GM19452 (cell line): ENCODE results near the gene ABO.
"Not testable (repeated sequence)": the region's sequence is repeated elsewhere in the genome, so short reads cannot be mapped to it uniquely, and the experiment has no call there.

Experiments used
- ATAC-seq: cut with Tn5 transposase; IDR thresholded peaks from one replicate; pipeline ENCODE4 v1.9.1; 2021; ENCODE audit not compliant: unreplicated experiment

The ABO gene

DNA sequence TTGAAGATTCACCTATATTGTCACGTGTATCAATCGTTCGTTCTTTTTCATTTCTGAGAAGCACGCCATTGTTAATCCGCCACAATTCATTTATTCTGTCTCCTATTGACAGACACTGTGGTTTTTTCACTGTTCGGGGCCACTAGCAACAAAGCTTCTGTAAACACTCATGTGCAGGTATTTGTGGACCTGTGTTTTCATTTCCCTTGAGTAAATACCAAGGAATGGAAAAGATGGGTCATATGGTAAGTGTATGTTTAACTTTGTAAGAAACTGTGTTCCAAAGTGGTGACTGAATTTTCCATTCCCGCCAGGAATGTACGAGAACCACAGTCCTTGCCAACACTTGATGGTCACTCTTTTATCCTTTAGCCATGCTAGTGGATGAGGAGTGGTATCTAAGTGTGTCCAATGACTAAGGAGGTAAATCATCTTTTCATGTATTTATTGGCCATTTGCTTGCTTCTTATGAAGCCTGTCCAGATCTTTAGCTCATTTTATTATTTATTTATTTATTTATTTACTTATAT is 10.7 kb downstream of the ABO start:
- no peak for ATAC-seq

DNA sequence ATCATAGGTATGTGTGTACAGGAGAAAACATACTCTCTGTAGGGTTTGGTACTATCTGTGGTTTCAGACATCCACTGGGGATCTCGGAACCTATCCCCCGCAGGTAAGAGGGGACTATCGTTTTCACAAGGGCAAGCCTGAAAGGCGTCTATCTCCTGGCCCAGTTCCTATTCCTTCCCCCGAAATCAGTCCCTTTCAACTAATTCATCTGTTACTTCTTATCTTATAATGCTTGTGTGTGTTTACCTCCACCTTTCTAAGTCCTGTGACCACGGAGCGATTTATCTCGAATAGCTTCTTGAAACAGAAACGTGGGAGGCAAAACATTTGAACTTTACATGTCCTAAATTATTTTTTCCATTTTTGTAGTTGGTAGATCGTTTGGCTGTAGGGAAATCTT is 11.4 kb downstream of the ABO start:
- ATAC-seq = no peak

DNA sequence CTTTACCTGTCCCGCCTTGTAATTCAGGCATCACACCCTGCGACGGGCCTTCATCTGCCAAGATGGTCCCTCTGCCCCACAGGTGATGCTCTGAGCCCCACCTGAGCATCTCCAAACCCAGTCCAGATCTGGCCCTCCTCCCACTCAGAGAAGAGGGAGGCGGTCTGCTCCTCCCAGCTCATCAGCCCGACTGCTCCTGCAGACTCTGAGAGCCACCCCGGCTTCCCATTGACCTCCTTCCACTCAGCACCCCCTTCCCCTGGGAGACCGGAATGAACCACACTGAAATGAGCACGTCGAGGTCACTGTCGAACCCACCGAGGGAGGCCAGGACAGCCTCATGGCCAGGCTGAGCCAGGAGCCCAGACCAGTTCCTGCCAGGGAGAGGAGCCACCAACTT is 12.8 kb downstream of the ABO start:
- ATAC-seq = no peak

DNA sequence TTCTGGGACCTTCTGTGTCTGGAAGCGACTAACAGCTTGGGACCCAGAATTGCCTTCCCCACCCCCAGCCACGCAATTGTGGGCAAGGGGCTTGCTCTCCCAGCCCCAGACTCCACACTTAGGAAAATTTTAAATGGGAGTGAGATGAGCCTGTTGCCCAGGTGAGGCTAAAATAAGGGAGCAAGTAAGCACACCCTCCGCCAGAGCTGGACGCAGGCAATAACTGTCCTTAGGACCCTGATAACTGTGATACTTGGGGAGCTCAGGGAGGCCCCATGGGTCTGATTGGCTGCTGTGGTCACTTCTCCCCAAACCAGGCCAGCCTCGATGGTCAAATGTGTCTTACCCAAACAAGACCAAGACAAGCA is 13.3 kb downstream of the ABO start:
- no peak for ATAC-seq

DNA sequence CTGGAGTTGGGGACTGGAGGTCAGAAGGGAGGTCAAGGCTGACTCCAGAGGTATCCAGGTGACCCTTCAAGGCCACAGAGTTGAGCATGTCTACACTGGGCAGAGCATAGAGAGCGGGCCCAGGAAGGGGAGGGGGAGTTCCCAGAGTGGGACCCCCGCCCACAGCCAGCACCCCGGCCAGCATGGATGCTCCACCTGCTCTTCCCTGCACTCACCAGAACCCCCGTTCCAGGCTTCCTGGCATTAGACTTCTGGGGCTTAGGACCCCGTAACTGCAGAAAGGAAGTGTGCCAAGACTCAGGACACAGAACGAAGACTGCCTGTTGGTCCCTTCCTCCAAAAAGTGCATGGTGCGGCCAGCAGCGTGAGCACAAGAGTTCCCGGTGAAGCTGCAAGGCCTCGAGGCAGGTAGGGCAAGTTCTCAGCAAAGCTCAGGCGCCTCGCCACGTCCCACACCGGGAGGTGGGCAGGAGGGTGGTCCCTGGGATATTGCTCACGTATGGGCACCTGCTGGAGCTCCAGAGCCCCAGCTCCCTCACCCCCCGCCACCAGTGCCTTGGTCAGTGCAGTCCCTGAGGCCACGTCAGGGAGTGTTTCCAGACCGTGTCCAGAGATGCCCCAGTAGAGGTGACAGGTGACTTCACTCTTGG is 13.8 kb downstream of the ABO start:
- ATAC-seq = no peak

DNA sequence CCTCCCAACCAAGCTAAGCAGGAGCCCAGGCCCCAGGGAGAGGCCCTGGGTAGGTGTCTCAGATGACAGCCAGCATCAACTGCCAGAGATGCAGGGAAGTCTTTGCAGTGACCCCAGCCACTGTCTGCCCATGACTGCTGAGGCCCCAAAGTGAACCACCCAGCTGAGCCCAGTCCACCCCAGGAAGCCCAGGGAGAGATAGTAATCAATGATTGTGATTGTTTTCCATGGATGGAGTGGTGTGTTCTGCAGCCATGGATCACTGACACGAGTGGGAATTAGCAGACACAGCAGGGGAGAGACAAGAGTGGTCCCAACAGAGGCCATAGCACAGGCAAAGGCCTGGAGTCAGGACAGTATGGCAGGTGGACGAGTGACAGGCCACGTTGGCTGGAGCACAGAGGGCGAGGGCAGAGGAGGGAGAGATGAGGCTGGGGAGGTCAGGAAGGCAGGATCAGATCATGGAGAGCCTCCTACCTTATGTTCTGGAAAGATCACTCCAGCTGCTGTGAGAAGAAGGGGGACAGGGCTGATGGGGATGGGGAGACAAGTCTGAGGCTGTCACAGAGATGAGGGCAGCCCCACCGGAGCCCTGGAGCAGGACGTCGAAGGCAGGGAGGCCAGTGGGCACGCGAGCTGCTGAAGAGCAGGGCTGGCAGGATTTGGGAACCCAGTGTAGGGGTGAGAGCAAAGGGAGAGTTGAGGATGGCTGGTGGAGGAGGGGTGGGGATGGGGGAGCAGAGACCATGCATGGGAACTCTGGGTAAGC is 14.5 kb downstream of the ABO start:
- no peak for ATAC-seq

DNA sequence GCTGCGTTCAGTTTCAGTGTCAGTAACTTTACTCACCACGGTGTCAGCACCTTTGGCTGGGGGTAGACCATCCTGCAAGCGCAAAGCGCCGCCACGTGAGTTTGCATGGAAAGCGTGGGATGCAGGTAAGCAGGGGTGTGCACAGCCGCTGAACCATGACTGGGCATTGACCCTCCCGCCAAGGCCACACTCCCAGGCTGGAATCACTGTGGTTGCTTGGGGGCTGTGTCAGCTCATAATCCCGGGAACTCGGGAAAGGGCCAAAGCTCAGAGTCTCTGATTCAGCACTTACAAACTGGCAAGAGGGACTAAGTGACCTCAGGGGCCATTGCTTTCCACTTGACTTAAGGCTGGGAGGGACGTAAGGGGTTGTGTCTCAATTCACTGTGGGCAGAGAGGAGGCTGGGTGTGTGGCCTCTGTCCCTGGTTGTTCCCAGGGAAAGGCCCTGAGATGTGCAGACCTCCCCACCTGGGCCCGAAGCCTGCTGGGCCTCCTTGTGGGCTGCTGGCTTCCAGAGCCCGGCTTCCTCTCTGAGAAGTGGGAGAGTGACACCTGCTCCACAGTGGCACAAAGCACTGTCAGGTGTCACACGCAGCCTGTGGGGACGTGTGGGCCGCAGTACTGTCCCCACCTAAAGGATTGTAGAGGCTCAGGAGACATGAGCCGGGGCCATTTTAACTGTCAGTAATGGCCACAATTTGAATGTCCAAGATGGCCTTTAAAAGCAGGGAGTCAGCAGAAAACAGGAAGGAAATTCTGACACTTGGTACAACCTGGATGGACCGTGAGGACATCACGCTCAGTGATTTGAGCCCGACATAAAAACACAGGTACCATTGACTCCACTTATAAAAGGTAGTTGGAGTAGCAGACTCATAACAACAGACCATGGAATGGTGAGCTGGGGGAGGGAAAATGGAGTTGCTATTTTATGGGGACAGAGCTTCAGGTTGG is 16.7 kb downstream of the ABO start:
- no peak for ATAC-seq

DNA sequence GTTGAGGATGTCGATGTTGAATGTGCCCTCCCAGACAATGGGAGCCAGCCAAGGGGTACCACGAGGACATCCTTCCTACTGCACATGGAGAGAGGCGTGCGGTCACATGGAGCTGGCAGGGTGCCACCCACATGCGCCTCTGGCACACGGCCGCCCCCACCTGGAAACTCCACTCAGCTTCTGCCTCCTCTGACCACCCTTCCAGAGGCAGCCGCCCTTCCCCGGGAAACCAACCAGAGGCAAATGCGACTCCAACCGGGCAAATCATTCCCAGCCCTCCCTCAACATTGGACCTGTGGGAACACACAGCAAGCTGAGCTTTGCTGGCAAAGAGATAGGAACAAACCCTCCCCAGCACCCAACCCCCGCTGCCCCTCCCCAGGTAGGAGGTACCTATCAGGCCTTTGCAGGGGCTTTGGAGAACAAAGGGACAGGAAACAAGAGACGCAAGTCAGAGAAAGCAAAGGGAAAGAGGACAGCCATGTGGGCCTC is 17.5 kb downstream of the ABO start:
- ATAC-seq = no peak

DNA sequence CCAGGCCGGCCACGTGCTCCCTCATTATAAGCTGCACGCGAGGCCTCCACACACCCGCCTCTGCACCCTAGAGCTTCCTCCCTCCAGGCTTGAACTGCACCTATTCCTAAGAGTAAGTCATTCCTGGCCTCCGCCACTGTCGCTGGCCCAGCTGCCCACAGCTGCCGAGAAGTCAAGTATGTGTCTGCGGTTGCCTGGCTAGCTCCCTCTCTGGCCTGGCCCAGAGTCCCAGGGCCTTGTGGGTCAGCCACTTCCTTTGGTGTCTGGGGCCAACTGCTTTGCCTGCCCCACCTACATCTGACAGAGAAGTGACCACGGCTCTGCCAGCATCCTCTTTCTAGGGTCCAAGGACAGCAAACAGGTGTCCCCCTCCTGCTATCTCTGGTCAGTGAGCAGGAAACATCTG is 18.3 kb downstream of the ABO start:
- ATAC-seq = no peak

DNA sequence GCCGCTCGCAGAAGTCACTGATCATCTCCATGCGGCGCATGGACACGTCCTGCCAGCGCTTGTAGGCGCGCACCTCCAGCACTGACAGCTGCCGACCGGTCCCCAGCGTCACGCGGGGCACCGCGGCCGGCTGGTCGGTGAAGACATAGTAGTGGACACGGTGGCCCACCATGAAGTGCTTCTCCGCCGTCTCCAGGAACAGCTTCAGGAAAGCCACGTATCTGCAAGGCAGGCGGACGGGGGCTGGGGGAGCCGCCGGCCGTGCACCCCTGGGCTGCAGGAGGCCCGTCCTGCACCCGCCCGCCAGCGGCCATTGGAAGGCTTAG is 18.9 kb downstream of the ABO start:
- no peak for ATAC-seq

DNA sequence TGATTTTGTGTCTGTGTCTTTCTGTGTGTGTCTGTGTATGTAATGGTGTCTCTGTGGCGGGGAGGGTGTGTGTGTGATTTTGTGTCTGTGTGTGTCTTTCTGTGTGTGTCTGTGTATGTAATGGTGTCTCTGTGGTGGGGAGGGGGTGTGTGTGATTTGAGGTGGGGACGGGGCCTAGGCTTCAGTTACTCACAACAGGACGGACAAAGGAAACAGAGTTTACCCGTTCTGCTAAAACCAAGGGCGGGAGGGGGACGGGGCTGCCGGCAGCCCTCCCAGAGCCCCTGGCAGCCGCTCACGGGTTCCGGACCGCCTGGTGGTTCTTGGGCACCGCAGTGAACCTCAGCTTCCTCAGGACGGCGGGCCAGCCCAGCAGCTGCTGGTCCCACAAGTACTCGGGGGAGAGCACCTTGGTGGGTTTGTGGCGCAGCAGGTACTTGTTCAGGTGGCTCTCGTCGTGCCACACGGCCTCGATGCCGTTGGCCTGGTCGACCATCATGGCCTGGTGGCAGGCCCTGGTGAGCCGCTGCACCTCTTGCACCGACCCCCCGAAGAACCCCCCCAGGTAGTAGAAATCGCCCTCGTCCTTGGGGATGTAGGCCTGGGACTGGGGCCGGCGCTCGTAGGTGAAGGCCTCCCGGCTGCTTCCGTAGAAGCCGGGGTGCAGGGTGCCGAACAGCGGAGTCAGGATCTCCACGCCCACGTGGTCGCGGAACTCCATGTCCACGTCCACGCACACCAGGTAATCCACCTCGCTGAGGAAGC is 19.4 kb downstream of the ABO start:
- ATAC-seq = no peak

DNA sequence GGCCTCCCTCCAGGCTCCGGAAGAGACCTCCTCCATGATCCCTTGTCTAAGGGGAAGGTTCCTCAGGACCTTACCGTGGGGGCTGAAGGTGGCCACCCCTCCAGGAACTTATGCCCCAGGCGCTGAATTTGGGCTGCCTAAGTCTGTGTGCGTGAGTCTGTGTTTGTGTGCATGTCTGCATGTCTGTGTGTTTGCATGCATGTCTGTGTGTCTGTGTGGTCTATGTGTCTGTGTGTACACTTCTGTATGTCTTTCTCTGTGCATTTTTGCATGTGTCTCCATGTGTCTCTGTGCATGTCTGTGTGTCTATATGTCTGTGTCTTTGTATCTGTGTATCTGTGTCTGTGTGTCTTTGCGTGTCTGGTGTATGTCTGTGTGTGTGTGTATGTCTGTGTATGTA is 20.5 kb downstream of the ABO start:
- ATAC-seq = no peak

DNA sequence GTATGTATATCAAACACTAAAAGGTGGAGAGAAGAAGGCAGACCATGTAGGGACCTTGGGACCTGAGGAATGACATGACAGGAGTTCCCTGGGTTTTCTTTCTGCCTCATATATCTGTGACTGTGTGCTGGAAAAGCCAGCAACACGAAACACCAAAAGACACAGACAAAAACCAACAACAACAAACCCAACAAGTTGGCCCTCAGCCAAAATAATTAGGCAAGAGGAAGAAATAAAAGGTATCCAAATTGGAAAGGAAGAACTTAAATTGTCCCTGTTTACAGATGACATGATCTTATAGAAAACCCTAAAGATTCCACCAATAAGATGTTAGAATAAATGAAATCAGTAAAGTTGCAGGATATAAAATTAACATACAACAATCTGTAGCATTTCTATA is 21.7 kb downstream of the ABO start:
- ATAC-seq = no peak

DNA sequence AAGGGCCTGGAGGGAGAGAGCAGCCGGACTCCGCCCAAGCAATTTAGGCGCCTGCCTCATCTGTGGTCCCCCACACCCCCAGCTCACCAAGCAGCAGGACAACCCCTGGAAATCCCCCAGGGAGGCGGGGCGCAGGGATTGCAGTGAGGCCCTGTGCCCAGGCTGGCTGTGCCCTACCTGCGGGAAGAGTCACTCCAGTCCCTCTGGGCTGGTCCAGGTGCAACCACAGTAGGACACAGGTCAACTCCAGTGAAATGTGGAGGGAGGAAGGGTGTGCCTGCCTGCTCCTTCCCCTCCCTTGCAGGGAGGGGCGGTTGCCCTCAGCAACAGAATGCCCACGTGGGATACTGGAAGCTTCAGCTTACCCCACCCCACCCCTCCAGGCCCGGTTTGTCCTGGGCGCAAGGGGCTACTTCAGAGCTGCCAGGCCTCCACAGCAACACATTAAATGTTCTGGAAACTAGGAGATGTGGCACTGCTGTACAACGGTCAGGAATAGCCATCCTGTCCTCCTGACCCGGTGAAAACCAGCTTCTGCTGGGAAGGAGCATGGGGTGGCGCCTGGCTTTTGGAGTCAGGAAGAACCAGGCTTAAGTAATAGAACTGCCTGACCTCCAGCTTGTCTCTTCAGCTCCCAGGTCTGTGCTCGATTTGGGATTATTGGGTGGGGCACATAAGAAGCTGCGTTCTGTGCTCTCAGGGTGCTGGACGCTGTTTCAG is 22.5 kb downstream of the ABO start:
- no peak for ATAC-seq

DNA sequence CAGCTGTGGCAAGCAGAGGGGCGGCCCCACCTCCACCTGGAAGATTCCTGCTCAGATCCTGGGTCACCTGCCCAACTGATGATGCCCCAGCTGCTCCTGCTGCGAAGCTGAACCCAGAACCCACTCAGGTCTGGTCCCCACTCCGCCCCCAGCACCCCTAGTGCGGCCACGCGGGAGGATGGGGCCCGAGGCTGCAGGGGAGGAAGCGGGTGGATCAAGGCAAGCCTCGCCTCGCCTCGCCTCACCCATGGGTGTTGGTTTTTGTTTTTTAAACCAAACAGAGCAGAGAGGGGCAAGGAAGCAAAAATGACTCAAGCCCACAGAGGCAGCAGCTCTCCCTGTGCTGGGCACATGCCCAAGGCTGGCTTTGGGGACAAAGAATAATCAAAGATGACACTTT is 23.2 kb downstream of the ABO start:
- no peak for ATAC-seq

DNA sequence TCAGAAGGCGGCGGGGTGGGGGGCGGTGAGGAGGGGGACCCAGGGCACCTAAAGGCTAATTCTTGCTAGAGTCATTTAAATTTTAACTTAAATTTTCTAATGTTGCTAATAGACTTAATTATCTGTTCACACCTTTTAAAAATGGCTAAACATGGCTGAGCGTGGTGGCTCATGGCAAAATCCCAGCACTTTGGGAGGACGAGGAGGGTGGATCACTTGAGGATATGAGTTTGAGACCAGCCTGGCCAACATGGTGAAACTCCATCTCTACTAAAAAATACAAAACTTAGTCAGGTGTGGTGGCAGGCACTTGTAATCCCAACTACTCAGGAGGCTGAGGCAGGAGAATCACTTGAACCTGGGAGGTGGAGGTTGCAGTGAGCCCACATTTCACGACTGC is 23.8 kb downstream of the ABO start:
- ATAC-seq = not testable (repeated sequence)

DNA sequence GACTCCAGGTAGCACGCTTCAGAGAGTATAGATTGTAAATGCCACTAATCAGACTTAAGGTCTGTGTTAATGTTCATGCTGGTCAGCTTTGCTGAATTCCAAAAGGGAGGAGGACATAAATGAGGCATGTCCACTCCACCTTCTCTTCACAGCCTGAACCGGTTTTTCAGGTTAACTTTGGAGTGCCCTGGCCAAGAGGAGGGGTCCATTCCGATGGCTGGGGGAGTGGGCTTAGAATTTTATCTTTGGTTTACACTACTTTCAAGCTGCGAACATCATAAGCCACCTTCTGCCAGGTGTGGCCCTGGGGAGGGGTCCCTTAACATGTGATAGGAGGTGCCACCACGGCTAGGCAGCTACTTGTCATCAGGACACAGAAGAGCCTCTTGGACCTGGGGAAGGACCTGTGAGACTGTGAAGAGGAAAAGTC is 24.2 kb downstream of the ABO start:
- ATAC-seq = no peak

DNA sequence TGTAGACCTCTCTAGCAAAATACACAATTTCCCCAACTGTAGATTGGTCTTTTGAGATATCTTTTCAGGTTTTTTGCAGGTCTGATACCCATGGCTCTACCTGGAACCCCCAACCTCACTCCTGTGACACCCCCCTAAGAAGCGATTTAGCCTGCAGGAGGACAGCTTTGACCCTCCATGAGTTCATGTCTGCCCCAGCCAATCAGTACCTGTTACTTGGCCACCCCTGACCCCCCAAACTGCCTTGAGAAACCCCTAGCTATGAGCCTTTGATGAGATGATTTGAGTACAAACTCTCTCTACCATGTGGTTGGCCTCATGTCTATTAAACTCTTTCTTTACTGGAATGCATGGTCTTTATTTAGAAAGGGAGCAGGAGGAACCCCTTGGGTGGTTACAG is 25.7 kb downstream of the ABO start:
- no peak for ATAC-seq

DNA sequence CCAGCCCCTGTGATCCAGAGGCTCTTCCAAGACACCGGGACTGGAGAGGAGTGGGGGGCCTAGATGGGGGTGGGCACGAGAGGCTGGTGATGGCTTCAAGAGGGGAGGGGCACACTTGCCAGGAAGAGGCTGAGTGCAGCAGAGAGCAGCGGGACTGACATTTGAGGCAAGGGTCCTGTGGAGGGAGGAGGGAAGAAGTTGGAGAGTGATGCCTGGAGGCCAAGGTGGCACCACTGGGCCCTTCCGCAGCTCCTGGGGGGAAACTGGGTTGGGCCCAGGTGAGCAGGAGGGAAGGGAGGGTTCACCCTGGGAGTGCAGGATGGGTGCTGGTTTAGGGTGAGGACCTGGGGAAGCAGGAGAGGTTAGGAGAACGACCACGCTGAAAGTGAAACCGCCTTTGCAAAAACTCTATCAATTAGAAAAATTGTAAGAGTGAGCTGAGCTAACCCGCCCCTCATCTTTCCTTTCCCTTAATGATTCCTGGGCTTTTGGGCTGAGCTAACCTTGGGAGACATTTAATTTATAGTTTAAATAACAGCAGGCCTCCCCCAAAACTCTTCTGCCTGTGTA is 26.2 kb downstream of the ABO start:
- no peak for ATAC-seq

DNA sequence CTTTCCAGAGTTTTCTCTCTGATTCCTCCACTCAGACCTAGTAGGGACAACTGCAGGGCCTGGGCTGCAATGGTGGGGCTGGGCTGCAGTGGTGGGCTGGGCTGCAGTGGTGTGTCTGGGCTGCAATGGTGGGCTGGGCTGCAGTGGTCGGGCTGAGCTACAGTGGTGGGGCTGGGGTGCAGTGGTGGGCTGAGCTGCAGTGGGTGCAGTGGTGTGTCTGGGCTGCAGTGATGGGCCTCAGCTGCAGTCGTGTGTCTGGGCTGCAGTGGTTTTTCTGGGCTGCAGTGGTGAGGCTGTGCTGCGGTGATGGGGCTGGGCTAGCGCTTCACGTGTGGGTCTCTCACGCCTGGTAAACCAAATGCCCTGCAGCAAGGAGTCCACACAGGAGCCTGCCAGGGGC is 27.4 kb downstream of the ABO start:
- ATAC-seq = no peak
